Daoy (cell line): ENCODE results near the gene PRLH. TPM values are rescaled to one million over a fixed set of nuclear protein-coding genes. Genes with fewer than 3 reads are reported as not detected.
"Not testable (repeated sequence)": the region's sequence is repeated elsewhere in the genome, so short reads cannot be mapped to it uniquely, and the experiment has no call there.

Source experiments
- DNase-seq: peaks from one replicate; pipeline ENCODE4 v3.0.0-alpha.2; 2015; ENCODE audit warnings: low read depth
- total RNA-seq: library from RNA; depleted of rRNA; stranded (reverse); fragments of >200 nt; shearing (Covaris generic); gene quantifications from 2 replicates; pipeline ENCODE4 v1.2.3, GENCODE V29; 2014

The PRLH gene
- total RNA-seq, 1 experiment from 2014 or later = not detected

GRCh38 chr2:237581751-237582746, 15.7 kb downstream of the PRLH start:
- DNase-seq = peak; percentile 54

GRCh38 chr2:237583385-237584295, 17.3 kb downstream of the PRLH start:
- no peak for DNase-seq

- DNase-seq = no peak
Measured at GRCh38 chr2:237585590-237586221, 19.3 kb downstream of the PRLH start.

- DNase-seq = no peak
Measured at GRCh38 chr2:237588044-237588696, 21.8 kb downstream of the PRLH start.

- peak; percentile 51 for DNase-seq
Measured at GRCh38 chr2:237590272-237591140, 24.1 kb downstream of the PRLH start, which contains the start of gene RAB17. Gene RAB17, minus strand, starts transcription at chr2:237590734. Its CDS starts 4,580 bp downstream, at chr2:237586154.

GRCh38 chr2:237591141-237591881, 24.9 kb downstream of the PRLH start:
- DNase-seq = peak; percentile 32

GRCh38 chr2:237592425-237592980, 26.1 kb downstream of the PRLH start:
- DNase-seq = no peak

GRCh38 chr2:237593036-237593435, 26.7 kb downstream of the PRLH start:
- DNase-seq = no peak

- DNase-seq = no peak
Measured at GRCh38 chr2:237593596-237594320, 27.4 kb downstream of the PRLH start.

- DNase-seq = no peak
Measured at GRCh38 chr2:237594514-237594871, 28.1 kb downstream of the PRLH start.

- not testable (repeated sequence) for DNase-seq
Measured at GRCh38 chr2:237595829-237596519, 29.6 kb downstream of the PRLH start.

GRCh38 chr2:237596520-237597195, 30.3 kb downstream of the PRLH start:
- DNase-seq = no peak

GRCh38 chr2:237597196-237598145, 31.1 kb downstream of the PRLH start:
- no peak for DNase-seq

- DNase-seq = no peak
Measured at GRCh38 chr2:237598468-237599208, 32.3 kb downstream of the PRLH start.

GRCh38 chr2:237599465-237600110, 33.2 kb downstream of the PRLH start:
- no peak for DNase-seq
